Erythroblast (primary cell): Measurements from ENCODE around the gene NEDD4.
"Not testable (repeated sequence)": the region's sequence is repeated elsewhere in the genome, so short reads cannot be mapped to it uniquely, and the experiment has no call there.

ENCODE experiments used
- DNase-seq, 2 experiments: peaks; one replicate each; lab custom pipeline; 2025; lab: John Stamatoyannopoulos, UW
- GATA1 ChIP-seq: IDR thresholded peaks from 2 replicates; pipeline ENCODE4 v1.6.1; 2011; ENCODE audit warnings: low read depth, mild to moderate bottlenecking, control low read depth, low read length, moderate library complexity
- POLR2A ChIP-seq: IDR thresholded peaks from 2 replicates; pipeline ENCODE4 v1.6.1; 2011; ENCODE audit warnings: mild to moderate bottlenecking, low read length

NEDD4 gene

GRCh38 chr15:55791551-55792400, 201.6 kb downstream of the NEDD4 start:
- TF ChIP-seq GATA1 (no peak), POLR2A (no peak)
- no peak for DNase-seq

GRCh38 chr15:55789066-55789660, 204.2 kb downstream of the NEDD4 start:
- DNase-seq = peak; percentile 48 to 70
- TF ChIP-seq GATA1 (no peak), POLR2A (no peak)

- no peak for DNase-seq
- TF ChIP-seq POLR2A = no peak
- TF ChIP-seq GATA1 = no peak
Measured at GRCh38 chr15:55786341-55786740, 207.1 kb downstream of the NEDD4 start.

- DNase-seq = not testable (repeated sequence)
Measured at GRCh38 chr15:55785593-55785992, 207.8 kb downstream of the NEDD4 start.

GRCh38 chr15:55784286-55784685, 209.1 kb downstream of the NEDD4 start:
- no peak for TF ChIP-seq POLR2A
- no peak for TF ChIP-seq GATA1
- DNase-seq = no peak

- no peak for DNase-seq
- TF ChIP-seq GATA1 = no peak
- TF ChIP-seq POLR2A = no peak
Measured at GRCh38 chr15:55782901-55783300, 210.5 kb downstream of the NEDD4 start.

- no peak for DNase-seq
- TF ChIP-seq POLR2A = no peak
- TF ChIP-seq GATA1 = no peak
Measured at GRCh38 chr15:55780292-55780691, 213.1 kb downstream of the NEDD4 start.

- no peak for TF ChIP-seq POLR2A
- TF ChIP-seq GATA1 = no peak
- no peak for DNase-seq
Measured at GRCh38 chr15:55778932-55779331, 214.5 kb downstream of the NEDD4 start.
